Psoas muscle (tissue), 8 donors: ENCODE results near the gene FLNB. TPM values are rescaled to one million over a fixed set of nuclear protein-coding genes. Genes with fewer than 3 reads are reported as not detected.
A peak's percentile ranks its signal among the peaks of the same experiment; 100 is the strongest.
"Not testable (repeated sequence)": the region's sequence is repeated elsewhere in the genome, so short reads cannot be mapped to it uniquely, and the experiment has no call there.

ENCODE experiments used
- ATAC-seq, 4 donors: fragments of 200-7000 bp; cut with Tn5 transposase; one replicate each; pipeline ENCODE4 v1.9.1; 2020; ENCODE audit warnings: moderate library complexity in 3 of 4, mild to moderate bottlenecking in 2 of 4
- DNase-seq, 2 donors: peaks; one replicate each; pipeline ENCODE4 v3.0.0-alpha.2; 2020
- H3K27ac ChIP-seq: fragments of 200-600 bp; one replicate; pipeline ENCODE4 v1.8.0; 2022
- H3K27me3 ChIP-seq, 3 donors: fragments of 200-600 bp in 1 of 3; one replicate each; pipeline versions ENCODE4 v1.6.1 to v1.8.0; 2013 to 2022; ENCODE audit warnings: low read length in 2 of 3, mild to moderate bottlenecking in 2 of 3, moderate library complexity in 1 of 3; ENCODE audit not compliant: insufficient read depth in 3 of 3
- H3K36me3 ChIP-seq, 2 donors: fragments of 200-600 bp in 1 of 2; one replicate each; pipeline versions ENCODE4 v1.6.1 to v1.8.0; 2013 to 2022; ENCODE audit warnings: low read depth in 1 of 2, mild to moderate bottlenecking in 1 of 2, moderate library complexity in 1 of 2; ENCODE audit not compliant: insufficient read depth in 1 of 2
- H3K4me1 ChIP-seq: fragments of 200-600 bp; one replicate; pipeline ENCODE4 v1.8.0; 2022
- H3K4me3 ChIP-seq: fragments of 200-600 bp; one replicate; pipeline ENCODE4 v1.8.0; 2022; ENCODE audit warnings: mild to moderate bottlenecking
- H3K9me3 ChIP-seq: fragments of 200-600 bp; one replicate; pipeline ENCODE4 v1.8.0; 2022
- WGBS, 3 donors: extraction: QIAGEN DNeasy Blood & Tissue Kit; methylation state at CpG; one replicate each; pipeline versions ENCODE4 v1.1.6 to v1.1.7; 2013; 5-methylcytosine and 5-hydroxymethylcytosine counted together
- intact Hi-C, 2 donors: fragments of 100-400 bp; cut with DNase I; formaldehyde crosslinking; loops; one replicate each; pipeline versions ENCODE4 v1.11.0 to v1.14.2; 2022
- polyA plus RNA-seq, 3 donors: library from polyadenylated mRNA; stranded (reverse); fragments of 200-250 nt; gene quantifications; one replicate each; pipeline ENCODE4 v1.2.3, GENCODE V29; 2013
- total RNA-seq, 4 donors: library from RNA; stranded (reverse); fragmentation: NEBNext Ultra II Directional in 2 of 4; extraction: Animal tissue kit (Norgen Biotek cat#: 25700) in 2 of 4; gene quantifications; one replicate each; pipeline versions ENCODE4 v1.2.1 to v1.2.4, GENCODE V29; 2021 to 2023
- TF ChIP-seq, protein P1 (sequence below): fragments of 200-600 bp; IDR thresholded peaks from one replicate; pipeline ENCODE4 v1.8.0; 2022; ENCODE audit warnings: antibody characterized with exemption
- donor health status: healthy with polysubstance abuse.
- donor health status: DM: no; HTN: no; CAD: no; lungs with moderate emphysema.
- donor health status: Bipolar disorder and iron deficiency.
- donor health status: healthy.
- donor health status: DM: yes; HTN: yes; CAD: no.
- donor health status: DM: no; HTN: no; CAD: no.
- donor health status: DM: no; HTN: no; CAD: no.
- donor health status: DM: yes; HTN: yes; CAD: no.

FLNB gene
- total and polyA plus RNA-seq, 7 donors, result 6.4 to 17.9 (median 14.7) TPM

- Histone ChIP-seq H3K27me3 (no peaks in the 10 kb centered on the region), H3K27ac (peak overlapping the region; percentile 69), H3K36me3 (no peaks in the 10 kb centered on the region), H3K9me3 (no peaks in the 10 kb centered on the region), H3K4me3 (no peak overlapping the region), H3K4me1 (peaks cover 6% of the 10 kb centered on the region)
- TF ChIP-seq, protein P1, sequence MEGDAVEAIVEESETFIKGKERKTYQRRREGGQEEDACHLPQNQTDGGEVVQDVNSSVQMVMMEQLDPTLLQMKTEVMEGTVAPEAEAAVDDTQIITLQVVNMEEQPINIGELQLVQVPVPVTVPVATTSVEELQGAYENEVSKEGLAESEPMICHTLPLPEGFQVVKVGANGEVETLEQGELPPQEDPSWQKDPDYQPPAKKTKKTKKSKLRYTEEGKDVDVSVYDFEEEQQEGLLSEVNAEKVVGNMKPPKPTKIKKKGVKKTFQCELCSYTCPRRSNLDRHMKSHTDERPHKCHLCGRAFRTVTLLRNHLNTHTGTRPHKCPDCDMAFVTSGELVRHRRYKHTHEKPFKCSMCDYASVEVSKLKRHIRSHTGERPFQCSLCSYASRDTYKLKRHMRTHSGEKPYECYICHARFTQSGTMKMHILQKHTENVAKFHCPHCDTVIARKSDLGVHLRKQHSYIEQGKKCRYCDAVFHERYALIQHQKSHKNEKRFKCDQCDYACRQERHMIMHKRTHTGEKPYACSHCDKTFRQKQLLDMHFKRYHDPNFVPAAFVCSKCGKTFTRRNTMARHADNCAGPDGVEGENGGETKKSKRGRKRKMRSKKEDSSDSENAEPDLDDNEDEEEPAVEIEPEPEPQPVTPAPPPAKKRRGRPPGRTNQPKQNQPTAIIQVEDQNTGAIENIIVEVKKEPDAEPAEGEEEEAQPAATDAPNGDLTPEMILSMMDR, result no peak
- DNase-seq (peak in 1 of 2 donors; percentile 25), ATAC-seq (peak; percentile 45 to 58 (median 57))
- WGBS, 3 donors, result 61 to 66% (median 63%) methylated on average over 10 of the region's 10 CpGs
- intact Hi-C loops, result no loop called here
These were observed 41.0 kb downstream of the FLNB start for GRCh38 chr3:58049143-58049785.

GRCh38 chr3:58051196-58051595 is 43.0 kb downstream of the FLNB start:
- Histone ChIP-seq H3K4me1 (peaks cover 4% of the 10 kb centered on the region), H3K27me3 (no peaks in the 10 kb centered on the region), H3K27ac (no peak overlapping the region), H3K9me3 (no peaks in the 10 kb centered on the region), H3K4me3 (no peak overlapping the region), H3K36me3 (no peaks in the 10 kb centered on the region)
- DNase-seq, result no peak
- intact Hi-C loops, result no loop called here
- TF ChIP-seq, protein P1, result no peak
- ATAC-seq, result no peak
- 87 to 89% (median 87%) methylated on average over 9 of the region's 9 CpGs for WGBS, 3 donors

DNA sequence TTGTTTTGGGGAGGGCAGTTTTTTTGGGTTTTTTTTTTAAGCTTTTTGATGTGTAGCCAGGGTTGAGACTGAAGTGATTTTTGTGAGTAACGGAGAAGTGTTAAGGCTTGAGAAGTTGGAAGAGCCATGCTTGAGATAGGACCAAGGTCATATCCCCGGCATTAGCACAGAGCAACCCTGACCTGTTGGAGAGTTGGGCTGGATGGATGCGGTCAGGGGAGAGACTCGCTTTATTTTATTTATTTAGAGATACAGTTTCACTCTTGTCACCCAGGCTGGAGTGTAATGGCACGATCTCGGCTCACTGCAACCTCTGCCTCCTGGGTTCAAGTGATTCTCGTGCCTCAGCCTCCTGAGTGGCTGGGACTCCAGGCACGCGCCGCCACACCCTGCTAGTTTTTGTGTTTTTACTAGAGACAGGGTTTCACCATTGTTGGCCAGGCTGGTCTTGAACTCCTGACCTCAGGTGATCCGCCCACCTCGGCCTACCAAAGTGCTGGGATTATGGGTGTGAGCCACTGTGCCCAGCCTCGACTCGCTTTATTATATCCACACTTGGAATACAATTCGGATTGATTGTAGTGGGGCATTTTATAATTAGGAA is 43.5 kb downstream of the FLNB start:
- intact Hi-C loops, H3K27me3 ChIP-seq, H3K4me1 ChIP-seq, H3K4me3 ChIP-seq, ATAC-seq, DNase-seq, H3K9me3 ChIP-seq, H3K36me3 ChIP-seq: not testable (repeated sequence)
- peak overlapping the region; percentile 30 for H3K27ac ChIP-seq
- 89 to 91% (median 90%) methylated on average over 15 of the region's 15 CpGs for WGBS, 3 donors

GRCh38 chr3:58052373-58053273 is 44.4 kb downstream of the FLNB start:
- TF ChIP-seq, protein P1, result no peak
- Histone ChIP-seq H3K27me3 (no peaks in the 10 kb centered on the region), H3K4me3 (no peak overlapping the region), H3K27ac (peak overlapping the region; percentile 30), H3K4me1 (peaks cover 4% of the 10 kb centered on the region), H3K36me3 (no peaks in the 10 kb centered on the region), H3K9me3 (no peaks in the 10 kb centered on the region)
- intact Hi-C loops, result no loop called here
- DNase-seq (peak; percentile 84 to 89), ATAC-seq (peak; percentile 62 to 77 (median 66))
- WGBS, 3 donors, result 34 to 54% (median 40%) methylated on average over 8 of the region's 8 CpGs

GRCh38 chr3:58054652-58055051 is 46.4 kb downstream of the FLNB start:
- intact Hi-C loops, result no loop called here

More at GRCh38 chr3:58054652-58055051, 46.4 kb downstream of the FLNB start:
- TF ChIP-seq, protein P1, result no peak
- H3K4me1 ChIP-seq, result no peaks in the 10 kb centered on the region
- ATAC-seq, result no peak
- H3K9me3 ChIP-seq, result no peaks in the 10 kb centered on the region
- H3K4me3 ChIP-seq, result no peak overlapping the region
- H3K27me3 ChIP-seq, result no peaks in the 10 kb centered on the region
- H3K36me3 ChIP-seq, result no peaks in the 10 kb centered on the region
- no peak for DNase-seq
- H3K27ac ChIP-seq, result no peak overlapping the region
